GM23338 (cell line): ENCODE measurements around the gene CCDC200.
"Not testable (repeated sequence)": the region's sequence is repeated elsewhere in the genome, so short reads cannot be mapped to it uniquely, and the experiment has no call there.

Source experiments
- CREB1 ChIP-seq: fragments of 250-450 bp; sonication (Bioruptor Pico); IDR thresholded peaks from 2 replicates; pipeline ENCODE4 v1.5.0; 2020; ENCODE audit warnings: low read depth, mild to moderate bottlenecking, moderate library complexity
- EZH2 ChIP-seq: fragments of 200-600 bp; sonication (generic); IDR thresholded peaks from one replicate; pipeline ENCODE4 v1.8.0; 2017; ENCODE audit warnings: antibody characterized with exemption, mild to moderate bottlenecking, low read depth; ENCODE audit not compliant: unreplicated experiment
- EZH2phosphoT487 ChIP-seq: fragments of 200-600 bp; sonication (generic); IDR thresholded peaks from one replicate; pipeline ENCODE4 v1.8.1; 2018; ENCODE audit warnings: antibody characterized with exemption; ENCODE audit not compliant: unreplicated experiment
- JUNB ChIP-seq: IDR thresholded peaks from one replicate; pipeline ENCODE4 v1.6.1; 2016; ENCODE audit warnings: antibody characterized with exemption; ENCODE audit not compliant: unreplicated experiment
- NANOG ChIP-seq: IDR thresholded peaks from 2 replicates; pipeline ENCODE4 v1.6.1; 2016; ENCODE audit warnings: antibody characterized with exemption, borderline replicate concordance
- POLR2AphosphoS5 ChIP-seq: IDR thresholded peaks from 2 replicates; pipeline ENCODE4 v1.6.1; 2016; ENCODE audit warnings: antibody characterized with exemption, low read depth
- ZNF114 ChIP-seq: fragments of 250-450 bp; sonication (Bioruptor Pico); IDR thresholded peaks from 2 replicates; pipeline ENCODE4 v1.5.0; 2020; ENCODE audit warnings: mild to moderate bottlenecking, moderate library complexity
- ZNF331 ChIP-seq: fragments of 250-450 bp; sonication (Bioruptor Pico); IDR thresholded peaks from 2 replicates; pipeline ENCODE4 v1.5.0; 2020; ENCODE audit warnings: low read depth, mild to moderate bottlenecking, moderate library complexity
- ZNF462 ChIP-seq: fragments of 250-450 bp; sonication (Bioruptor Pico); IDR thresholded peaks from 2 replicates; pipeline ENCODE4 v1.5.0; 2020; ENCODE audit warnings: mild to moderate bottlenecking, moderate library complexity
- TF ChIP-seq, protein P1 (sequence below), 2 experiments: fragments of 200-600 bp in 1 of 2; sonication (generic) in 1 of 2; conservative IDR thresholded peaks; 2 replicates each; pipeline versions ENCODE4 v1.5.1 to v1.6.1; 2016 to 2017; ENCODE audit warnings: antibody characterized with exemption in 2 of 2, low read depth in 2 of 2, mild to moderate bottlenecking in 2 of 2, moderate library complexity in 1 of 2
- TF ChIP-seq, protein P2 (sequence below): IDR thresholded peaks from 2 replicates; pipeline ENCODE4 v1.6.1; 2016; ENCODE audit warnings: antibody characterized with exemption
- TF ChIP-seq, protein P3 (sequence below): IDR thresholded peaks from one replicate; pipeline ENCODE4 v1.6.1; 2018; ENCODE audit warnings: antibody characterized with exemption; ENCODE audit not compliant: unreplicated experiment

DNA sequence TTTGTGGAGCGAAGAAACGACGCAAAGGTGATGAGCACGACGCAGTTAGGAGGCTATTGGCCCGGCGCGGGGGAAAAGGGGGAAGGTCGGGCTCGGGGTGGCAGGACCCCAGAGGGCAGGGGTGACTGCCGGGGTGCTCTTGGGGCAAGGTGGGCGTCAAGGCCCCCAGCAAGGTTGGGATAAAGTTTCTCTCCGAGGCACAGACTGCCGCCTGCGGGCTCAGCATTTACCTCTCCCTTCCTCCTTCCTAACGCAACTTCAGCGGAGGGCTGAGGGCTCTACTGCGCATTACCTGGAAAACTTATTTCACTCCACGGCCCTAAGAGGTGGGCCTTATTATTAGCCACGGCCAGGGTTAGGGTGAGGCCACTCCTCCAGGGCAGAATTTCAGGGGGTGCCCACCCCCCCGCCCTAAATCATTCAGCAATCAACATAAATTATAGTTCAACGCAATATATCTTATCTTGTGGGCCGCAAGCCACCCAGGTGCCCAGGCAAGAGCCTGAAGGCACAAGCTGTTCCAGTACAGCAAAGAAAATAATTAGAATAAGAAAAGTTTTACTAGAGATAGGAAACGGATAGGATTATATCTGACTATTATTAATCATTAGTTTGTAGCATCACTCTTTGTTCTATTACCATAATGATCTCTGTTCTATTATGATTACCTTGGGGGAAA lies 3.7 kb upstream of the CCDC200 start:
- TF ChIP-seq, protein P1, sequence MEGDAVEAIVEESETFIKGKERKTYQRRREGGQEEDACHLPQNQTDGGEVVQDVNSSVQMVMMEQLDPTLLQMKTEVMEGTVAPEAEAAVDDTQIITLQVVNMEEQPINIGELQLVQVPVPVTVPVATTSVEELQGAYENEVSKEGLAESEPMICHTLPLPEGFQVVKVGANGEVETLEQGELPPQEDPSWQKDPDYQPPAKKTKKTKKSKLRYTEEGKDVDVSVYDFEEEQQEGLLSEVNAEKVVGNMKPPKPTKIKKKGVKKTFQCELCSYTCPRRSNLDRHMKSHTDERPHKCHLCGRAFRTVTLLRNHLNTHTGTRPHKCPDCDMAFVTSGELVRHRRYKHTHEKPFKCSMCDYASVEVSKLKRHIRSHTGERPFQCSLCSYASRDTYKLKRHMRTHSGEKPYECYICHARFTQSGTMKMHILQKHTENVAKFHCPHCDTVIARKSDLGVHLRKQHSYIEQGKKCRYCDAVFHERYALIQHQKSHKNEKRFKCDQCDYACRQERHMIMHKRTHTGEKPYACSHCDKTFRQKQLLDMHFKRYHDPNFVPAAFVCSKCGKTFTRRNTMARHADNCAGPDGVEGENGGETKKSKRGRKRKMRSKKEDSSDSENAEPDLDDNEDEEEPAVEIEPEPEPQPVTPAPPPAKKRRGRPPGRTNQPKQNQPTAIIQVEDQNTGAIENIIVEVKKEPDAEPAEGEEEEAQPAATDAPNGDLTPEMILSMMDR (conservative IDR thresholded peaks at IDR 0.05; ENCODE audit: low read depth in 2 of 2) = not testable (repeated sequence)
- TF ChIP-seq, protein P2, sequence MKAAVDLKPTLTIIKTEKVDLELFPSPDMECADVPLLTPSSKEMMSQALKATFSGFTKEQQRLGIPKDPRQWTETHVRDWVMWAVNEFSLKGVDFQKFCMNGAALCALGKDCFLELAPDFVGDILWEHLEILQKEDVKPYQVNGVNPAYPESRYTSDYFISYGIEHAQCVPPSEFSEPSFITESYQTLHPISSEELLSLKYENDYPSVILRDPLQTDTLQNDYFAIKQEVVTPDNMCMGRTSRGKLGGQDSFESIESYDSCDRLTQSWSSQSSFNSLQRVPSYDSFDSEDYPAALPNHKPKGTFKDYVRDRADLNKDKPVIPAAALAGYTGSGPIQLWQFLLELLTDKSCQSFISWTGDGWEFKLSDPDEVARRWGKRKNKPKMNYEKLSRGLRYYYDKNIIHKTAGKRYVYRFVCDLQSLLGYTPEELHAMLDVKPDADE = not testable (repeated sequence)
- TF ChIP-seq EZH2phosphoT487; EZH2; POLR2AphosphoS5; CREB1 (CRISPR knock-in tag); ZNF331 (CRISPR knock-in tag); ZNF114 (CRISPR knock-in tag); NANOG; JUNB; ZNF462 (CRISPR knock-in tag): not testable (repeated sequence)
- TF ChIP-seq, protein P3, sequence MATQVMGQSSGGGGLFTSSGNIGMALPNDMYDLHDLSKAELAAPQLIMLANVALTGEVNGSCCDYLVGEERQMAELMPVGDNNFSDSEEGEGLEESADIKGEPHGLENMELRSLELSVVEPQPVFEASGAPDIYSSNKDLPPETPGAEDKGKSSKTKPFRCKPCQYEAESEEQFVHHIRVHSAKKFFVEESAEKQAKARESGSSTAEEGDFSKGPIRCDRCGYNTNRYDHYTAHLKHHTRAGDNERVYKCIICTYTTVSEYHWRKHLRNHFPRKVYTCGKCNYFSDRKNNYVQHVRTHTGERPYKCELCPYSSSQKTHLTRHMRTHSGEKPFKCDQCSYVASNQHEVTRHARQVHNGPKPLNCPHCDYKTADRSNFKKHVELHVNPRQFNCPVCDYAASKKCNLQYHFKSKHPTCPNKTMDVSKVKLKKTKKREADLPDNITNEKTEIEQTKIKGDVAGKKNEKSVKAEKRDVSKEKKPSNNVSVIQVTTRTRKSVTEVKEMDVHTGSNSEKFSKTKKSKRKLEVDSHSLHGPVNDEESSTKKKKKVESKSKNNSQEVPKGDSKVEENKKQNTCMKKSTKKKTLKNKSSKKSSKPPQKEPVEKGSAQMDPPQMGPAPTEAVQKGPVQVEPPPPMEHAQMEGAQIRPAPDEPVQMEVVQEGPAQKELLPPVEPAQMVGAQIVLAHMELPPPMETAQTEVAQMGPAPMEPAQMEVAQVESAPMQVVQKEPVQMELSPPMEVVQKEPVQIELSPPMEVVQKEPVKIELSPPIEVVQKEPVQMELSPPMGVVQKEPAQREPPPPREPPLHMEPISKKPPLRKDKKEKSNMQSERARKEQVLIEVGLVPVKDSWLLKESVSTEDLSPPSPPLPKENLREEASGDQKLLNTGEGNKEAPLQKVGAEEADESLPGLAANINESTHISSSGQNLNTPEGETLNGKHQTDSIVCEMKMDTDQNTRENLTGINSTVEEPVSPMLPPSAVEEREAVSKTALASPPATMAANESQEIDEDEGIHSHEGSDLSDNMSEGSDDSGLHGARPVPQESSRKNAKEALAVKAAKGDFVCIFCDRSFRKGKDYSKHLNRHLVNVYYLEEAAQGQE = not testable (repeated sequence)
